SK-N-SH (cell line): Measurements from ENCODE around the gene BCL11A. TPM values are rescaled to one million over a fixed set of nuclear protein-coding genes. Genes with fewer than 3 reads are reported as not detected.

Experiments
- CTCF ChIA-PET: fragments of 300-600, 350-600 bp; formaldehyde crosslinking; extraction: SDS; loops from one replicate; lab custom pipeline; 2021; lab: Yijun Ruan, JAX
- POLR2A ChIA-PET: fragments of 350-600 bp; sonication (Branson Sonifier 250); formaldehyde crosslinking; extraction: SDS; loops from one replicate; lab custom pipeline; 2020; ENCODE audit warnings: antibody characterized with exemption, inconsistent platforms; lab: Yijun Ruan, JAX
- DNase-seq: peaks from one replicate; pipeline ENCODE4 v3.0.0; 2012
- H2AFZ ChIP-seq: fragments of 200-600 bp; sonication (generic); 2 replicates; pipeline ENCODE4 v1.8.1; 2016; ENCODE audit warnings: antibody characterized with exemption, mild to moderate bottlenecking, low read depth
- H3F3A ChIP-seq: fragments of 200-600 bp; sonication (generic); replicated peaks from 2 replicates; pipeline ENCODE3; 2016; ENCODE audit warnings: antibody characterized with exemption, mild to moderate bottlenecking; ENCODE audit not compliant: insufficient read depth
- H3K27ac ChIP-seq, 2 experiments: fragments of 200-500 bp in 1 of 2; fragments of 200-600 bp in 1 of 2; sonication (Bioruptor generic) in 1 of 2; sonication (generic), shearing (Covaris generic) in 1 of 2; 2 replicates each; pipeline versions ENCODE4 v1.5.1 to v1.6.1; 2014 to 2016; ENCODE audit warnings: low read depth in 2 of 2, inconsistent platforms in 1 of 2, low read length in 1 of 2, mild to moderate bottlenecking in 1 of 2, mixed read lengths in 1 of 2
- H3K27me3 ChIP-seq: fragments of 200-600 bp; sonication (generic), shearing (Covaris generic); 2 replicates; pipeline ENCODE4 v1.6.1; 2016; ENCODE audit warnings: mixed run types; ENCODE audit not compliant: insufficient read depth
- H3K36me3 ChIP-seq, 2 experiments: fragments of 200-500 bp in 1 of 2; fragments of 200-600 bp in 1 of 2; sonication (Bioruptor generic) in 1 of 2; sonication (generic) in 1 of 2; replicated peaks in 1 of 2; 2 replicates each; pipeline versions ENCODE3 to v1.5.1; 2014 to 2016; ENCODE audit warnings: low read length in 1 of 2, mild to moderate bottlenecking in 1 of 2; ENCODE audit not compliant: insufficient read depth in 2 of 2, control insufficient read depth in 1 of 2
- H3K4me1 ChIP-seq, 2 experiments: fragments of 200-500 bp in 1 of 2; fragments of 200-600 bp in 1 of 2; sonication (Bioruptor generic) in 1 of 2; sonication (generic), shearing (Covaris generic) in 1 of 2; 2 replicates each; pipeline versions ENCODE4 v1.5.1 to v1.6.1; 2014 to 2016; ENCODE audit warnings: low read depth in 1 of 2, low read length in 1 of 2, mixed run types in 1 of 2; ENCODE audit not compliant: insufficient read depth in 2 of 2, control insufficient read depth in 1 of 2
- H3K4me2 ChIP-seq: fragments of 200-600 bp; sonication (generic), shearing (Covaris generic); 2 replicates; pipeline ENCODE4 v1.6.1; 2017; ENCODE audit warnings: mixed run types
- H3K4me3 ChIP-seq, 2 experiments: fragments of 200-500 bp in 1 of 2; fragments of 200-600 bp in 1 of 2; sonication (Bioruptor generic) in 1 of 2; sonication (generic), shearing (Covaris generic) in 1 of 2; 2 replicates each; pipeline versions ENCODE4 v1.5.1 to v1.8.1; 2014 to 2016; ENCODE audit warnings: low read depth in 2 of 2, inconsistent platforms in 1 of 2, low read length in 1 of 2, mild to moderate bottlenecking in 1 of 2, mixed read lengths in 1 of 2, moderate library complexity in 1 of 2
- H3K79me2 ChIP-seq: fragments of 200-600 bp; sonication (generic); 2 replicates; pipeline ENCODE4 v1.8.1; 2017; ENCODE audit warnings: mild to moderate bottlenecking; ENCODE audit not compliant: insufficient read depth
- H3K9ac ChIP-seq: fragments of 200-600 bp; sonication (generic); 2 replicates; pipeline ENCODE4 v1.6.1; 2017; ENCODE audit warnings: mixed run types
- H3K9me2 ChIP-seq: fragments of 200-600 bp; sonication (generic); 2 replicates; pipeline ENCODE4 v1.6.1; 2017; ENCODE audit warnings: mixed run types
- H3K9me3 ChIP-seq: fragments of 200-600 bp; sonication (generic); 2 replicates; pipeline ENCODE4 v1.6.1; 2017; ENCODE audit warnings: mixed run types, mild to moderate bottlenecking, moderate library complexity
- H4K20me1 ChIP-seq: fragments of 200-600 bp; sonication (generic); 2 replicates; pipeline ENCODE4 v1.6.1; 2017; ENCODE audit warnings: mild to moderate bottlenecking, mixed run types; ENCODE audit not compliant: insufficient read depth
- EP300 ChIP-seq, 2 experiments: IDR thresholded peaks; 2 replicates each; pipeline versions ENCODE4 v1.4.0 to v1.6.1; 2012; ENCODE audit warnings: borderline replicate concordance in 1 of 2, low read depth in 1 of 2, low read length in 1 of 2
- EZH2phosphoT487 ChIP-seq: fragments of 200-600 bp; sonication (generic); IDR thresholded peaks from 2 replicates; pipeline ENCODE4 v1.6.1; 2017; ENCODE audit warnings: low read depth, mixed run types, mild to moderate bottlenecking, antibody characterized with exemption, moderate library complexity, borderline replicate concordance
- FOSL2 ChIP-seq: IDR thresholded peaks from 2 replicates; pipeline ENCODE4 v1.4.0; 2012; ENCODE audit warnings: low read depth, mild to moderate bottlenecking, moderate library complexity, borderline replicate concordance
- GABPA ChIP-seq: IDR thresholded peaks from 2 replicates; pipeline ENCODE4 v1.4.0; 2012; ENCODE audit warnings: low read depth, mild to moderate bottlenecking
- JUND ChIP-seq: IDR thresholded peaks from 2 replicates; pipeline ENCODE4 v1.4.0; 2012
- MEF2A ChIP-seq: IDR thresholded peaks from 2 replicates; pipeline ENCODE4 v1.4.0; 2012; ENCODE audit warnings: low read depth, borderline replicate concordance
- RFX5 ChIP-seq: IDR thresholded peaks from 2 replicates; pipeline ENCODE4 v1.6.1; 2012; ENCODE audit warnings: mild to moderate bottlenecking, improper control_type of control experiment, low read length
- RXRA ChIP-seq: IDR thresholded peaks from 2 replicates; pipeline ENCODE4 v1.4.0; 2012; ENCODE audit warnings: low read depth, mild to moderate bottlenecking, borderline replicate concordance
- SIN3A ChIP-seq: IDR thresholded peaks from 2 replicates; pipeline ENCODE4 v1.6.1; 2012; ENCODE audit warnings: low read depth, mild to moderate bottlenecking, low read length, moderate library complexity, borderline replicate concordance
- TAF1 ChIP-seq: IDR thresholded peaks from 2 replicates; pipeline ENCODE4 v1.6.1; 2012; ENCODE audit warnings: low read depth, mild to moderate bottlenecking, low read length, moderate library complexity, borderline replicate concordance
- TCF12 ChIP-seq: IDR thresholded peaks from 2 replicates; pipeline ENCODE4 v1.4.0; 2012
- WGBS: methylation state at CpG from one replicate; pipeline ENCODE4 v1.1.6; 2017; ENCODE audit warnings: low lambda C conversion rate; 5-methylcytosine and 5-hydroxymethylcytosine counted together
- polyA plus RNA-seq, 3 experiments: library from polyadenylated mRNA; depleted of rRNA; stranded (reverse); fragments of >200 nt; gene quantifications; 2 replicates each; pipeline ENCODE4 v1.2.3, GENCODE V29; 2012
- TF ChIP-seq, protein P1 (sequence below): IDR thresholded peaks from 2 replicates; pipeline ENCODE4 v1.4.0; 2012; ENCODE audit warnings: low read depth, borderline replicate concordance
- TF ChIP-seq, protein P2 (sequence below): IDR thresholded peaks from 2 replicates; pipeline ENCODE4 v1.4.0; 2012; ENCODE audit warnings: low read depth
- TF ChIP-seq, protein P3 (sequence below): IDR thresholded peaks from 2 replicates; pipeline ENCODE4 v1.4.0; 2012; ENCODE audit warnings: low read depth, borderline replicate concordance

The BCL11A gene
- polyA plus RNA-seq, 1 of the 3 experiments (the other 2 are of a cell fraction), result 1.9 TPM

DNA sequence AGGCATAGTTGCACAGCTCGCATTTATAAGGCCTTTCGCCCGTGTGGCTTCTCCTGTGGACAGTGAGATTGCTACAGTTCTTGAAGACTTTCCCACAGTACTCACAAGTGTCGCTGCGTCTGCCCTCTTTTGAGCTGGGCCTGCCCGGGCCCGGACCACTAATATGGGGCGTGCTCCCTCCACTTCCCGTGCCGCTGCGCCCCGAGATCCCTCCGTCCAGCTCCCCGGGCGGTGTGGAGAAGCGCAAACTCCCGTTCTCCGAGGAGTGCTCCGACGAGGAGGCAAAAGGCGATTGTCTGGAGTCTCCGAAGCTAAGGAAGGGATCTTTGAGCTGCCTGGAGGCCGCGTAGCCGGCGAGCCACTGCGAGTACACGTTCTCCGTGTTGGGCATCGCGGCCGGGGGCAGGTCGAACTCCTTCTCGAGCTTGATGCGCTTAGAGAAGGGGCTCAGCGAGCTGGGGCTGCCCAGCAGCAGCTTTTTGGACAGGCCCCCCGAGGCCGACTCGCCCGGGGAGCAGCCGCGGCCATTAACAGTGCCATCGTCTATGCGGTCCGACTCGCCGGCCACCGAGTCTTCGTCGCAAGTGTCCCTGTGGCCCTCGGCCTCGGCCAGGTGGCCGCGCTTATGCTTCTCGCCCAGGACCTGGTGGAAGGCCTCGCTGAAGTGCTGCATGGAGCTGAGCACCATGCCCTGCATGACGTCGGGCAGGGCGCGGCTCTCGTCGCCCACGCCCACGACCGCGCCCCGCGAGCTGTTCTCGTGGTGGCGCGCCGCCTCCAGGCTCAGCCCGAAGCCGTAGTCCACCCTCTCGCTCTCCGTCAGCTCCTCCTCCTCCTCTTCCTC is 92.7 kb downstream of the BCL11A start:
- H3K9me2 ChIP-seq, result no peaks in the 10 kb centered on the region
- no peaks in the 10 kb centered on the region for H3K79me2 ChIP-seq
- H3K27ac ChIP-seq, result no peak overlapping the region
- DNase-seq, result no peak
- no peak overlapping the region for H3K4me2 ChIP-seq
- H3K9ac ChIP-seq, result no peak overlapping the region
- 91% methylated on average over 48 of the region's 76 CpGs for WGBS
- TF ChIP-seq FOSL2, result no peak
- TF ChIP-seq, protein P1, sequence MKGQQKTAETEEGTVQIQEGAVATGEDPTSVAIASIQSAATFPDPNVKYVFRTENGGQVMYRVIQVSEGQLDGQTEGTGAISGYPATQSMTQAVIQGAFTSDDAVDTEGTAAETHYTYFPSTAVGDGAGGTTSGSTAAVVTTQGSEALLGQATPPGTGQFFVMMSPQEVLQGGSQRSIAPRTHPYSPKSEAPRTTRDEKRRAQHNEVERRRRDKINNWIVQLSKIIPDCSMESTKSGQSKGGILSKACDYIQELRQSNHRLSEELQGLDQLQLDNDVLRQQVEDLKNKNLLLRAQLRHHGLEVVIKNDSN, result no peak
- TF ChIP-seq RFX5, result no peak
- no peak for TF ChIP-seq SIN3A
- CTCF ChIA-PET, result no interaction called here
- H2AFZ ChIP-seq, result no peak overlapping the region
- H3K4me1 ChIP-seq, result no peaks in the 10 kb centered on the region
- H3K36me3 ChIP-seq, result peaks cover 3 to 15% of the 10 kb centered on the region in 2 experiments
- POLR2A ChIA-PET, result no interaction called here
- H3K4me3 ChIP-seq, result no peak overlapping the region
- H3K27me3 ChIP-seq, result no peaks in the 10 kb centered on the region
- H3F3A ChIP-seq, result peaks cover 4% of the 10 kb centered on the region
- no peaks in the 10 kb centered on the region for H3K9me3 ChIP-seq
- H4K20me1 ChIP-seq, result no peaks in the 10 kb centered on the region

DNA sequence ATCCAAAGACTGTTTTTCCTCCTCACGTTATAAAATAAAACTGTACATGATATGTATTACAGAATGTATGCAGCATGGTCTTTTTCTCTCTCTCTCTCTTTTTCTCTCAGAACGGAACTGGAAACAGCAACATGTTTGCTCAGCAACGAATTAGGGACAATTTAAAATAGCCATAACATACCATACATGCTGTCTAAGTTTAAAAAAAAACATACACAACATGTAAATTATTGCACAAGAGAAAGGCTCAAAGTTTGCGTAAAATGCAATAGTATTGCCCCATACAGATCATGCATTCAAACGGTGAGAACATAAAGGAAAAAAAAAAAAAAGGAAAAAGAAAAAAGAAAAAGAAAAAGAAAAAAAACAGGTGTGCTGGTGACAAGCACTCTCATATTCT is 93.6 kb downstream of the BCL11A start:
- ChIA-PET POLR2A (no interaction called here), CTCF (no interaction called here)
- peaks cover 3 to 15% of the 10 kb centered on the region in 2 experiments for H3K36me3 ChIP-seq
- no peak for DNase-seq
- no peak overlapping the region for H2AFZ ChIP-seq
- no peak overlapping the region for H3K9ac ChIP-seq
- H3K4me2 ChIP-seq, result no peak overlapping the region
- H3K9me2 ChIP-seq, result no peaks in the 10 kb centered on the region
- no peak overlapping the region for H3K4me3 ChIP-seq
- WGBS, result 71% methylated on average over 5 of the region's 5 CpGs
- H3K79me2 ChIP-seq, result no peaks in the 10 kb centered on the region
- no peak for TF ChIP-seq FOSL2
- no peak for TF ChIP-seq TAF1
- no peak for TF ChIP-seq TCF12
- no peak for TF ChIP-seq RXRA
- TF ChIP-seq, protein P2, sequence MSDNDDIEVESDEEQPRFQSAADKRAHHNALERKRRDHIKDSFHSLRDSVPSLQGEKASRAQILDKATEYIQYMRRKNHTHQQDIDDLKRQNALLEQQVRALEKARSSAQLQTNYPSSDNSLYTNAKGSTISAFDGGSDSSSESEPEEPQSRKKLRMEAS, result no peak
- no peaks in the 10 kb centered on the region for H4K20me1 ChIP-seq
- H3K27ac ChIP-seq, result no peak overlapping the region
- H3K27me3 ChIP-seq, result no peaks in the 10 kb centered on the region
- peaks cover 4% of the 10 kb centered on the region for H3F3A ChIP-seq
- H3K9me3 ChIP-seq, result no peaks in the 10 kb centered on the region
- no peaks in the 10 kb centered on the region for H3K4me1 ChIP-seq

DNA sequence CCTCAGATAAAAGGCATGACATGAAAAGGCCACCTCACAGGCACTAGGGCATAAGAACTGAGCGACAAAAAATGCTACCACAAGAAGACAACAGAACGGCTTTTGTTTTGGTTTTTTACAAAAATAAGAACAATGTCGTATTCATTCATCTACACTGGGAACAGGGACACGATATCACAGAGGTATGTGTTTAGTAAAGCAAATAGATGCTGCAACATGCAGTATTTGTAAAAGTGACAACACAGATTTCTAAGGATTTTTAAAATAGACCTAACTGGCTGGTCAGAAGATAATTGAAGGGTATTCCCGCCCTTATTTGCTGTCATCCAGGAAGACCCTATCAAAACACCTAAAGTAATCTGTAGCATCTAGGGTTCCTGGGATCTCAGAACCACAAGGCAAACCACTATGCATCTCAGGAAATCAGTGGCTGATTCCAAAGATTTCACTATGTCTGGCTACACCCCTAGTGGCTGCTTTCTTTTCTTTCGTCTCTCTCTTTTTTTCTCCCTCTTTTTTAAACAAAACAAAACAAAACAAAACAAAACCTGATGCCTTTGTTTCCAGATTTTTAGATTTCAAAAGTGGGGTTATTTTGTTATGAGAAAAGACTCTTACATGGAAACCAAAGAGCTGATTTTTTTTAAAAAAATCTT is 97.2 kb downstream of the BCL11A start:
- DNase-seq, result no peak
- no peaks in the 10 kb centered on the region for H4K20me1 ChIP-seq
- H2AFZ ChIP-seq, result no peak overlapping the region
- H3K9me3 ChIP-seq, result no peaks in the 10 kb centered on the region
- CTCF ChIA-PET, result interaction anchor here (0.7 to 1.2 kb wide), 3 partner anchors 15 to 1002 kb away, joined by 3 to 4 read pairs (median 3); no protein-coding TSS in a partner anchor
- H3K9me2 ChIP-seq, result no peaks in the 10 kb centered on the region
- H3K27me3 ChIP-seq, result no peaks in the 10 kb centered on the region
- TF ChIP-seq TAF1 (no peak), RXRA (no peak), MEF2A (no peak), RFX5 (no peak), SIN3A (no peak), JUND (no peak), EP300 (IDR thresholded peaks at IDR 0.05; ENCODE audit: borderline replicate concordance in 1 of 2, low read depth in 1 of 2, low read length in 1 of 2) (no peak), GABPA (no peak), EZH2phosphoT487 (no peak)
- TF ChIP-seq, protein P1, result no peak
- TF ChIP-seq, protein P3, sequence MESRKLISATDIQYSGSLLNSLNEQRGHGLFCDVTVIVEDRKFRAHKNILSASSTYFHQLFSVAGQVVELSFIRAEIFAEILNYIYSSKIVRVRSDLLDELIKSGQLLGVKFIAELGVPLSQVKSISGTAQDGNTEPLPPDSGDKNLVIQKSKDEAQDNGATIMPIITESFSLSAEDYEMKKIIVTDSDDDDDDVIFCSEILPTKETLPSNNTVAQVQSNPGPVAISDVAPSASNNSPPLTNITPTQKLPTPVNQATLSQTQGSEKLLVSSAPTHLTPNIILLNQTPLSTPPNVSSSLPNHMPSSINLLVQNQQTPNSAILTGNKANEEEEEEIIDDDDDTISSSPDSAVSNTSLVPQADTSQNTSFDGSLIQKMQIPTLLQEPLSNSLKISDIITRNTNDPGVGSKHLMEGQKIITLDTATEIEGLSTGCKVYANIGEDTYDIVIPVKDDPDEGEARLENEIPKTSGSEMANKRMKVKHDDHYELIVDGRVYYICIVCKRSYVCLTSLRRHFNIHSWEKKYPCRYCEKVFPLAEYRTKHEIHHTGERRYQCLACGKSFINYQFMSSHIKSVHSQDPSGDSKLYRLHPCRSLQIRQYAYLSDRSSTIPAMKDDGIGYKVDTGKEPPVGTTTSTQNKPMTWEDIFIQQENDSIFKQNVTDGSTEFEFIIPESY, result no peak
- H3K27ac ChIP-seq, result no peak overlapping the region
- H3K4me1 ChIP-seq, result no peaks in the 10 kb centered on the region
- 78% methylated on average over 6 of the region's 6 CpGs for WGBS
- no peaks in the 10 kb centered on the region for H3K79me2 ChIP-seq
- no peak overlapping the region for H3K4me2 ChIP-seq
- peaks cover 3 to 15% of the 10 kb centered on the region in 2 experiments for H3K36me3 ChIP-seq
- H3K4me3 ChIP-seq, result no peak overlapping the region
- H3K9ac ChIP-seq, result no peak overlapping the region
- POLR2A ChIA-PET, result no interaction called here
- peaks cover 4% of the 10 kb centered on the region for H3F3A ChIP-seq
